UCSD-AML1 (cell line): Measurements from ENCODE around the gene ZBTB16.

Source experiments
- DNase-seq: peaks from one replicate; lab custom pipeline; 2025; ENCODE audit not compliant: unreplicated experiment; lab: John Stamatoyannopoulos, UW

Gene ZBTB16

DNA sequence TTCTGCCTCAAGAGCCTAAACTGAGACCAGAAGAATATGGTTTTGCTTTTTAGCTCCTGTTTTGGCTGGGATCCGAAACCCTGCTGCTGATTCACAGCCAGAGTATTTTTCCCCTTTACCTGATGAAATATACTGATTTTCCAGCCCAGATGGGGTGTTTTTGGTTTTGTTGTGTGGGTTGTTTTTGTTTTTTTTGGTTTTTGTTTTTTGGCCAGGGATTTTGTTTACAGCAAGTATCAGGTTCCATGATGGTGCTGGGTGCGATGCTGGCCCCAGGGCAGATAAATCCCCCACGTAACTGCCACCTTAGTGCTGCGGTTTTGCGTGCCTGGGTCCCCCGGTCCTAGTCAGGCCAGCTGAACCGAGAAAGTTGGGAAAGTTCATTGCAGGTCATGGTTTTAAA, 103.7 kb downstream of the ZBTB16 start:
- DNase-seq: no peak

DNA sequence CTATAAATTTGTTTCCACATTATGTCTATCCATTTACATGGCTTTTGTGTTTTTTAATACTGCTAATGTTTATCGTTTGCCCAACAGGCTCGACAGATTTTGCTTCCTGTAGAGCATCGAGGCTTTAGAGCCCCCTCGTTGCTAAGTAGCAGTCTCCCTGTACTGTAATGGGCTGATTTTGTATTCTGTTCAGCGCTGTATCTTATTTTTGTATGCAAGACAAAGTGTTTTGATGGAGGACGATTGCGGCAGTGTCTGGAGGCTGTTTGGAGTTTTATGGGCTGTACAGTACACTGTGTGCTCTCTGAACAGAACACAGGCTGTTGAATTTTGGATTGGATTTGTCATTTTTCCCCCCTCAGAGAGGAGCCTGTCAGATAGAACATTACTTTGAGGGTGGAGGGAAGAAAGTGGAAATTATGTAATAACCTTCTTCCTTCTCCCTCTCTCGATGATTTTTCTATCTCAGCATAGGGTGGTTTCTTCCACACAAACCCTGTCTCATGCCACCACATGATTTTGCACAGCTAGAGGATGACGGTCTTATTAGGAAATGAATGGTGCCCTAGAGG, 104.4 kb downstream of the ZBTB16 start:
- DNase-seq: no peak

DNA sequence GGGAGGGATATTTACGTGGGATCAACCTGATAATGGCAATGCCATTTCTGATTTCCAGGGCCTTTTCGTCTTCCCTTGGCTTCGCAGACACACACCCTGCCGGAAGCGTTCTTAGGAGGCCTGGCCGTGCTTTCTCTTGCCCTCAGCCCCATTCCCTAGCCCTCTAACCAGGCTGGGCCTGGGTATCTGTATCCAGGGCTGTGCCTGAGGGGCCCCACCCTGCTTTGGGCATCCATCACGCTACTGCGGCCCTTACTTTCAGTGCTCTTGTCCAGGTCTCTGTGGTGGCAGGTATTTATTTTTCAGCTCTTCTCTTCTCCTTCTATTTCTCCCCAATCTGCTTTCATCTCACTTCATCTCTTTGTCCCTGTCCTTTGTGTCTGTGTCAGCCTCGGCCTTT, 105.0 kb downstream of the ZBTB16 start:
- no peak for DNase-seq

DNA sequence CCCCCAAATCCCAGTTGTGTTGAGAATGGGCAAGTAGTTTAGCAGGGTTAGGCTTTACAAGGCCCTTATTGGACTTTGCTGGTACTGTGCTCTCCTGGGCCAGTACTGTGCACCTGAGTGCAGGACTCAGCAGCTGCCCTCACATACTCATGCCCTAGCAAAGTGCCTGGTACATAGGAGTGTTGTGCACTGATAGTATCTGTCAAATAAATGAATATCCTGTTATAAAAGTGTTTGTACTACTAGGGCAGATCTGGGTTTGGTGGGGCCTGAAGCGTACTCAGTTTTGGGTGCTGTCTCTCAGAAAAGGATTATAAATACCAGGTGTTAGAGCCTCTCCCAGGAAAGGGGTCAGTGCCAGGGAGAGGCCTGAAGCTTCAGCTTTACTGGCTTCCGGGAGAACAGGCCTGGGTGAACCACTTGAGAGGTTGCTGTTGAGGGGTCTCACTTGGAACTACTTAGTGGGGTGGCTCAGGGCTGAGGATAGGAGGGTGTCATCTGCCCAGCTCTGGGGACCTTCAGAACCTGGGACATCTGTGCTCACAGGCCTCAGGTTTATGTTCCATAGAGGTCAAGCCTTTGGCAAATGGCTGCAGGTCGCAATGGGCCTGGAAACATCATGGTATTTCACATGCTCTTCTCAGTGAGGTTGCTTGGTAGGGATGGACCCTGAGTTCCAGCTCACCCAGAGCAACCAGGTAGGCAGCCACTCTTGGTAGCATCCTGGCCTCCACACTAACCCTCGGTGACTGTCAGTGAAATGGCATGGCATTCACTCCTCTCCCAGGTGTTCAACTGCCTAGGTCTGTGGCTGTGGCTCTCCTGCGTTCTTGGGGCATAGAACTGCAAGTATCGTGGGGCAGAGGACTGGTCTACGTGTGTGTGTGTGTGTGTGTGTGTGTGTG, 106.1 kb downstream of the ZBTB16 start:
- DNase-seq: no peak

DNA sequence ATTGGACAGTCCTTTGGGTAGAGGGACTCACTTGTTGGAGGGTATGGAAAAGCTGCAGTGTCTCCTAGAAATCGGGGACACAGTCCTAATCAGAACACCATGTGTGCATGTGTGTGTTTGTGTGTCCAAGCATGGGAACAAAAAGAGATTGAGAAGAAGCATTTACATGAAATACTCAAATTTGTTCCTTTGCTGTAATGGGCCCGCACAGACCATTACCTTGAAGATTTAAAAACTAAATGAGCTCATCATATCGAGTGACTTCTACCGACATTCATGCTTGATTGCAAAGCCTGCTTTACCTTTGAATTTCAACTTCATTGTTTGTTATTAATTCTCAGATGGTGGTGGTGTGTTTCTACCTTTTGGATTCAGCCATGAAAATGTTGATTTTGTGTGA, 106.9 kb downstream of the ZBTB16 start:
- DNase-seq: no peak

DNA sequence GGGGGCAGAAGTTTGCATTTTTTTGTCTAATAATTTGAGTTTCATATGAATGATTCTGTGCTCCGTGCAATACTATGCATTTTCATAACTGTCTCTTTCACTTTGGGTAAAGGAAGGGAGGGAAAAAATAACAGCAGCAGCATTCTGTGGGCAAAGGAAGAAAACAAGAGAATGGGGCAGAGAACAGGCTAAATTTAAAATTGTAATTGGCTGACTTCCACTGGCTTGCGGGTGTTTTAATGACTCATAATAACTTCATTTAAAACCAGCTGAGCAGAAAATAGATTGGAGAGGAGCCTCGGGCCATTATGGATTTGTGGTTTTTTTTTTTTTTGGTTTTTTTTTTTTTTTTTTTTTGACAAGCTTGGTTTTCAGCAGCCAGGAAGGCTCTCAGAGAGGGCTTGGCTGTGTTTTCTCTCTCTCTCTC, 107.4 kb downstream of the ZBTB16 start:
- no peak for DNase-seq

DNA sequence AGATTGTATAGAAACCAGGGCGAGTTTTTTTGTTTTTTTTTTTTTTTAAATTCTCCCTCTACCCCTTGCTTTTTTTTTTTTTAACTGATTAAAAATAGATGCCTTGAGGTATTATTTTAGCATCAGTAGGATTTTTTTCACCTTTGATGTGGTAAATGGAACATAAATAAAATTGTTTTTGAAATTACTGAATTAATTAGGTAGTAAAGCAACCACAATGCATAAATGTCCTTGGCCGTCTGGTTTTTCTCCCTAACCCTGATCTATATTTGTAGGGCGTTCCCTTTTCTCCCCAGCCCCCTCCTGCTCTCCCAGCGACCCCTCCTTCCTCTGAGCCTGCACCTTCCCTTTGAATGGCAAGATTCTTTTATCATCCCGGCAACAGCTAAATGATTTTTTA, 107.8 kb downstream of the ZBTB16 start:
- no peak for DNase-seq

DNA sequence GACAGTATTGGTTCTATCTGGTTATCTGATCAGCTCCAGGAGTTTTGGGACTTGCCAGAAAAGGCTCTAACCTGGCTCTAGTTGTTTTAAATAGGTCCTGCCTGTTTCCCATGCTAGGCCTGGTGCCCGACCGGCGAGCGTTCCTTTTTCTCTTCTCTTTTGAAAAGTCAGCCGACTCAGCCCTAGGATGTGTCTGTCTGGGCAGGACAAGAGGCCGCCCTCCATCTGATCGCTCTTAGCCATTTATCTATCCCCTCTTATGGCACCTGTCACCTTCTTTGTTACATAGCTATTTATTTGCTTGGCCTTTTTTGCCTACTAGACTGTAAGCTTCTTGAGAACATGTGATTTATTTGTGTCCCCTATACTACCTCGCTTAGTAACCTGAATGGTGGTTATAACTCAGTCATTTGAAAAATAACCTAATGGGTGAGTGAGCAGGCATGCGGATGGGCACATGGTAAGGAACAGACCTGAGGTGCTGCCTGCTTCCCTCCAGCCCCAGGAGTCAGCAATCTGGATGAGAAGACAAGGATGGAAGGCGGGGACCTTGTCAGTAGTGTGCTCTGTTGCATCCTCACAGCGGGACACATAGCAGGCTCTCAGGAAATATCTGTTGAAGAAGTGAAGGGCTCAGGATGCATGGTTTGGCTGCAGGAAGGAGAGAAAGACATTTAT, 108.4 kb downstream of the ZBTB16 start:
- DNase-seq: no peak

DNA sequence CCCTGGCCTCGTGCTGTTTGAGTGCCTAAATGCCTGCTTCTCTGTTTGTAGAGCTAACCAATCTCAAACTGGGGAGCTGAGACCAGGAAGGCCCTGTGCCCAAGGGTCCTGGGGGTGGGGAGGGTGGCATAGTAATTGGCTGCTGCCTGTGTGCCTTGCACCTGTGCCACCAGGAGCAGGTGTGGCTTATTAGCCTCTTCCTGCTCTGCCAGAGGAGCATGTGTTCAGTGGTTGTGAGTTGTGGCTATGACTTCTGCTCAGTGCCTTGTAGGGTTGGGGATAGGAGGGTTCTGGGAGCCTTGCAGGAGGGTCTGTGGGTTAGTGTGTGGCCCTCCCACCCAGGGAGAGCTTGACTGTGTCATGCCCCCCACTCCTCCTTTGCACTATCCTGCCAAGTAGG, 109.2 kb downstream of the ZBTB16 start:
- no peak for DNase-seq

DNA sequence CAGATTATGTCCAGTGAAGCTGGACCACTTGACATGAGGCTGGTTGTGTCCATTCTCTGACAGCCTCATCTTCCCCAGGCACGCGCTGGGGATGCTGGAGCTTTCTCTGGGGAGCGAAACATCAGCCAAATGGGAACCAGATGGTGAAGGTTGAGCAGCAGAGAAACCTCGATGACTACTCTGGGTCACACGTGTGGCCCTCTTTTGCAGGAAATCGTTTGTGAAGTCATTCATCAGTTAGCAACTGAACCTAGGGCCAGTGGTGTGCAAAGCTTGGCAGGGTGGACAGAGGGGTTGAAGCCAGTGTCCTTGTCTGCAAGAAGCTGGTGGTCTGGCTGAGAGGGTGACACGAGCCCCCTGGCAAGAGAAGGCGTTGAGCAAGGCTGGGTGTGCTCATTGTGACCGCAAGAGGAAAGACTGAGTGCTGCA, 109.8 kb downstream of the ZBTB16 start:
- DNase-seq: no peak

DNA sequence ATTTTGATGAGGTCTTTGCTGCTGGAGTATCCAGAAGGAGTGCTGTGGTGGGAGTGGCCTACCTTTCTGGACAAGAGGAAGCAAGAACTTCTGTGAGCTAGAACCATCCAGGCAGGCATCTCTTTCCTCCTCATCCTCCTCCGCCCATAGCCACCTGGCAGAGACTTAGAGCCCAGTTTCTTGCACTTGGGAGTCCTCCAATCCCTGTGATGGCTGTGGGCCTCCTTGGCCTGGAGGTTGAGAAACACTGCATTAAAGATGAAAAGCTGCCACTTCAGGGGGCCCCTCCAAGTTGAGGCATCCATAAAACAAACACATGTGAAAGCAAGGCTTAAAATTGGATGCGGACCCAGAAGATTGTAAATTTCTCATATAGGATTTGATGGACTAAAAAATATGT, 110.3 kb downstream of the ZBTB16 start:
- no peak for DNase-seq

DNA sequence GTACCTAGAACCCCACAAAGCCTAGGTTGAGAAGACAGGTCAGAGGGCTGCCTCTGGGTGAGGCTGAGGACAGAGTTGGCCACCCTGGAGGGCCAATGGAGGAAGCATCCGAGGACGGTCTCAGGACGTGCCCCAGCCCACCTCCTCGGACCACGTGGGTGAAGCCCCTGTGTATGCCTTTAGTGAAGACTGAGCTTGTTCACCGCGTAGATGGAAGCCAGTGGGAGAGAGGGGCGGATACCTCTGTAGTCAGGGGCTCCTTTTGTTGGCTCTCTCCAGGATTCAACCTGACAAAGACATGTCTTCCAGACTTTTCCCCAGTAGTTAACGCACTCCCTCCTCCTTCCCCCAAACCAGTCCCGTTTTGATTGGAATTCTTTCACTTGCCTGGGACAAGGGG, 110.7 kb downstream of the ZBTB16 start:
- DNase-seq: no peak

DNA sequence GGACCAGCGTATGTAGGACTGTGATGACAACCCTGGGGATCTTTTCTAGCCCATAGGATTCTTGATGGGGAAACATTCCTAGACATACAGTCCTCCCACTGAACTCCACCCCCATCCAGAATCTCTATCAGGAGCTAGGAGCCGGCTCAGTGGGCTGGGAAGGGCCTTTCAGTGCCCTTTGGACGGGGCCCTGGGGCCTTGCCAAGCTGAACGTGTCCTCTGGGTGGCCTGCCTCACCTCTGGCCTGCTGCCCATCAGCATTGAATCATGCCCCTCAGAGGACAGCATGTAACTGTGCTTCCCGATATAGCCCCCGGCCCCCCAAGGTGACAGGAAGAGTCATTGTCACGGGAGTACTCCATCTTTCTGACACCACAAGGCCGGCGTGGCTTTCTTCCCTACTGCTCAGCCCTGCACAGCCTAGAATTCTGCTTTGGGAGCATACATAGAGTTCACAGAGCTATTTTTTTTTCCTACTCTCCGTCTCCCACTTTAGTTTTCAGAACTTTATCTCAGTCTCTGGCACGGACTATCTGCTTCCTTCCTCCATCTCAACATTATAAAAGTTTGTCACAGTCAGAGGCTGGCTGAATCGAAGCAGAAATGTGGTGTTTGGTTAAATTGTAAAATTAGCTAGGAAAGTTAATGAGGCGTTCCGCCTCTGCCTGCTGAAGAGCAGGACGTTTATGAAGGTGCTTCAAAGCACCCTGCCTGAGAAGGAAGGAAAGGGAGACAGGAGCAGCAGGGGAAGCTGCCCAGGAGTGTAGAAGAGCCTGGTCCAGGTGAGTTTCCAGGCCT, 111.9 kb downstream of the ZBTB16 start:
- peak; percentile 38 for DNase-seq

DNA sequence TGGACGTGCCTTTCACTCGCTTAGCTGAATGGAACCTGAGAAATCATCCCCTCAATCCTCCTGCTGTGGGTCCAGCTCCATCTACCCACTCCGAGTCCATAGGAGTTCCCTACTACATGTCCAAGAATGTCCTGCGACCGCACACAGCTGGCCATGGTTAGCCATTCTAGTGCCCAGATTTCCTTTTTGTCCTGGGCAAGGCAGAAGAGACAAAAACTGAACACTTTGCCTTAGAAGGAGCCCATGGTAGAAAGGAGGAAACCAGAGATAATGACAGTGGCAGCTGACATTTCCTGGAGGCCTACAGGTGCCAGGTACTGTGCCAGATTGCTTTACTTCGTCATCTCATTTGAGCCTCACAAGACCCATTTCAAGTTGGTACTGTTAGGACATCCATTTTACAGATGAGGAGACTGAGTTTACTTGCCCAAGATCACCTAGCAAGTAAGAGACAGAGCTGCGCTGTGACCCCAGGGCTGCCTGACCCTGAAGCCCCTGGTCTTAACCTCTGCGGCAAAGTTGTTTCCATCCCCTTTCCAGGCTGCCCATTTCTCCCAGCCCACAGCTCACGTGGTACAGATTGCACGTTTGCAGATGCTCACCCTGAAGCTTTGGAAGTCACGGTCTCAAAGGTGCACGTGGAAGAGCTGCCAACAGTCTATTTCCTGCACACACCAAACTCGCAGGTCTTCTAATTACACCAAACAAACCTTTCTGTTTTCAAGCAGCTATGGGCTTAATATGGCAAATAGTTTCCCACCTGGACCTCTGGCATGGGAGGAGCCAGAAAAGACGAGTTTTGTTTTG, 112.7 kb downstream of the ZBTB16 start:
- DNase-seq: no peak

DNA sequence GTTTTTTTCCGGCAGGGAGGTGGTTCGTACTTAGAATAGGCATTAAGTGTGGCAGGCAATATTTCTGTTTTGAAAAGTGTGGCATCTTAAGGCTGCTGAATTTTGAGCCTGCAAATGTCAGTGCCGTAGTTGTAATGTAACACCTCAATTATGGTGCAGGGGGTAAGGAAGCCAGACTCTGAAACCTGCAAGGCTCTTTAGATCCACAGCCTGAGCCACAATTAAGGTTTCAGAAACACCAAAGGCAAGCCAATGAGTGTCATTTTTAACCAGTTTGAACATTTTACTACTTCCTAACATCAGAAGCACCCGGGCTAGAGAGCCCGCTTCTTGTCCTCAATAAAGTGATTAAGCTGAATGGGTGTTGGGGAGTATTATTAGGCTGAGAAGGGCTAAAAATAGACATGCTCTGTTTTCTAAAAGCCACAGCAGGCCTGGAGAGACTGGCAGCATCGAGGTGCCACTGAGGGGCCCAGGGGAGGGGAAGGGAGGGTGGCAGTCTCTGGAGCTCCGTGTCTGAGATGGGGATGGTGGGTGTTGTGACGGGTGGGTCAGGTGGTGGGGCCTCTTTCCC, 113.4 kb downstream of the ZBTB16 start:
- DNase-seq: no peak

DNA sequence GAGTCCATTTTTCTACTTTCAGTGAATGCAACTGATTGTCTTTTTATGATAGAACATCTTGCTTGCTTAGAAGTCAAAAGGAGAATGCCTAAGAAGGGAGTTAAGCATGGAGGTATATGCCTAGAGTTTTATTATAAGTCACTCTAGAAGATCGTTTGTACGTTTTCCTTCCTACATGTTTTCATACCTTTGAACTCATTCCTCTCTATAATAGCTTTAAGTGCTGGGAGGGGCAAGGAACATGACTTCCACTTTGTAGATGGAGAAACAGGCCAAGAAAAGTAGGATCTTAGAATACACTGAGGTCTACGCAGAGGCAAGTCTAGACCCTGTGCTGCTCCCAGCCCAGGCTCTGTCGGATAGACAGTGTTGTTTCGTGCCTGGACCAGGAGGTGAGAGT, 114.3 kb downstream of the ZBTB16 start:
- no peak for DNase-seq

DNA sequence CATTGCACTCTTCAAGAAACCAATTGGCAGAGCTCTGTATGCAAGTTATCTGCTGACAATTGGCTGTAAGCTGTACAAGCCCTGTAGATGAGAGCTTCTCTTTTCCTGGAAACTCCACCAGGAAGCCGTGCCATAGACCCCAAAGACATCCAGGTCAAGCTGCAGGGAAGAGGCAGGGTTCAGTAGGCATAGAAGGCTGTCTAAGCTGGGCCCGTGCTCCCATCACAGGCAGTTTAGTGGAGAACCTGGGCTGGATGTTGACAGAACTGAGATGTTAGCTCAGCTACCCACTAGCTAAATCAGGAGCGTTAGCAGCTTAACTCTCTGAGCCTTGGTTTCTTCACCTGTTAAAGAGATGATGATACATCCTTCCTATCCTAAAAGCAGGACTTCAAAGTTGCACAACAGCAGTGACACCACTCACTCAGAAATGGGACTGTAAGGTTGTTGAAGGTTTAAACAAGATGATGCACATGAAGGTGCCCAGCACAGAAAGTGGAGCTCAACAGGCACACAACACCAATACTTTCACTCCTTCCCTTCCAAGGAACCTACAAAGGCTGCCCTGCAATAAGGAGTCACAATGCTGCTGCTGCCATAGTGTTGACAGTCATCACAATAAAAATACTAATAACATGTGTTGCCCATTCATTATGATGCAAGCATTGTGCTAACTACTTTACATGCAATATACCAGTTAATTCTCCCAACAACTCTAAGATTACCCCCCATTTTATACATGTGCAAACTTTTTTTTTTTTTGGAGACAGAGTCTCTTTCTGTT, 115.4 kb downstream of the ZBTB16 start:
- DNase-seq: no peak

DNA sequence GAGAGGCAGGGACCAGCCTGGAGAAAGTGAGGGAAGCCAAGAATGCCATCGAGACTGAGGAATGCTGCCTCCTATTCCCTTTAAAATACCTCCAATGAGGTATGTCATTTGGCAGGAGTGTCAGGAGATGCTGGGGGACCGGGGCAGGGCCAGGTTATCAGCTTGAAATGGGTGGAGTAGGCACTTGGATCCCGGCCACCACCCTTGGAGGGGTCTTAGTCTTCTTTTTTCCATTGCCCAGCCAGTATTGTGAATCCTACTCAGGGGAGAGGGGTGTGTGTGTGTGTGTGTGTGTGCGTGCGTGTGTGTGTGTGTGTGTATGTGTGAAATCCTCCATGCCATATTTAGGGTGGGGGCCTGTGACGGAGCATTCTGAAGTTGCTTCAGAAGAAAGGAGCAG, 116.2 kb downstream of the ZBTB16 start:
- no peak for DNase-seq

DNA sequence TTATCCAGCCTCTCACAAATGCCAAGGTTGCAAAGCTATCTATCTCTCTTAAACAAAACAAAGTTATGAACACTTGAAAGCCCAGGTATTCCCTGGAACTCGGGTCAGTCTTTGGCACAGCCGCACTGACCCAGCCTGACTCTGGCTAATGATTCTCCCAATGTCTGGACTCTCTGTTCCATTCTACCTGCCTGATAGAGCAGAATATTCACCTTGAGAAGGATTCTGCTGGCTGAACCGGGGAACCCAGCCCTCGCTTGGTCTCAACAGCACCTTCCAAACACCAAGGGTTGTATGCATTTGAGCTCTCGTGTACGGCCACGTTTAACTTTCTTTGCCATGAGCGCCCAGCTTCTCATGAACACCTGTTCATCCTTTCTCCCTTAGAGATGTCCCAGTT, 116.8 kb downstream of the ZBTB16 start:
- DNase-seq: no peak
